Spleen (tissue), 7 donors: ENCODE data around the gene ZNF25.

Experiments used
- CTCF ChIP-seq, 11 experiments: fragments of 200-600 bp in 7 of 11; fragments of 450-650 bp in 4 of 11; sonication (generic) in 4 of 11; IDR thresholded peaks in 8 of 11; conservative IDR thresholded peaks in 3 of 11; 1 replicate in 7 of 11; 2 replicates in 4 of 11; pipeline versions ENCODE4 v1.4.0 to v1.8.0; 2016 to 2021; ENCODE audit warnings: antibody characterized with exemption in 11 of 11, inconsistent platforms in 4 of 11, mild to moderate bottlenecking in 1 of 11
- POLR2A ChIP-seq, 3 donors: fragments of 450-650 bp; IDR thresholded peaks; one replicate each; pipeline ENCODE4 v1.5.1; 2017; ENCODE audit warnings: antibody characterized with exemption in 3 of 3, mild to moderate bottlenecking in 1 of 3
- POLR2AphosphoS5 ChIP-seq, 3 donors: sonication (generic); formaldehyde crosslinking; IDR thresholded peaks; one replicate each; pipeline ENCODE4 v1.5.1; 2017; ENCODE audit warnings: antibody characterized with exemption in 3 of 3
- donor health status: DM: no; HTN: no; CAD: no; lungs with moderate emphysema.
- donor health status: DM: no; HTN: no; CAD: no.
- donor health status: DM: no; HTN: no; CAD: no.

DNA sequence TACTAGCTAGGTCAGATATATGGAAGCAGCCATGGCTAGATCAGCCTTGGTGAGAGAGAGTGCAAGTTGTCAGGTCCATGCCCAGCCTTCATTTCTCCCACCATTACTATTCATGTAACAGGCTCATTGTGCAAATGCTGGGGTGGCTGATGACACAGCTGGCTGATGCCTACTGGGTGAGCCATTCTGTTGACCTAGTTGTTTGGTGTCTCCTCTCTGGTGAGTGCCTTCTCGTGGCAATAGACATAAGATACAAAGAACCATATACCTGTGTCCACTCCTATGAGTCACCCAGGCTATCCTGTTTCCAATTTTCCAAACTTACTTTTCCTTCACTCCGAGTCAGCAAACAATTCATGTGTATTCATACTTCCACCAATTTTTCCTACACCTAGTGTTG lies 46.0 kb downstream of the ZNF25 start:
- TF ChIP-seq POLR2A (IDR thresholded peaks at IDR 0.05) (no peak), CTCF (IDR thresholded peaks at IDR 0.05 in 8 of 11, conservative IDR thresholded peaks at IDR 0.05 in 3 of 11) (no peak), POLR2AphosphoS5 (IDR thresholded peaks at IDR 0.05) (no peak)
